KBM-7 (cell line): ENCODE measurements around the gene DERA.
A peak's percentile ranks its signal among the peaks of the same experiment; 100 is the strongest.
"Not testable (repeated sequence)": the region's sequence is repeated elsewhere in the genome, so short reads cannot be mapped to it uniquely, and the experiment has no call there.

Experiments
- DNase-seq: peaks from one replicate; pipeline ENCODE4 v3.0.0-alpha.2; 2015
- in situ Hi-C: fragments of 300-500 bp; cut with MboI; formaldehyde crosslinking; loops from 2 replicates; pipeline ENCODE4 v1.14.3; 2020; ENCODE audit warnings: low sequenced_read_pairs, low pct_unique_long_range_greater_than_20kb, mixed read lengths

Gene DERA

GRCh38 chr12:15897433-15897832 is 13.7 kb upstream of the DERA start:
- in situ Hi-C loops, result no loop called here
- DNase-seq, result no peak

- DNase-seq, result peak; percentile 71
- in situ Hi-C loops, result no loop called here
Measured at GRCh38 chr12:15899282-15899870, 11.8 kb upstream of the DERA start.

- in situ Hi-C loops, result no loop called here
- no peak for DNase-seq
Measured at GRCh38 chr12:15904378-15904920, 6.7 kb upstream of the DERA start.

GRCh38 chr12:15910468-15910863 is 666 bp upstream of the DERA start:
- in situ Hi-C loops, result no loop called here
- no peak for DNase-seq

GRCh38 chr12:15911931-15912330 is 799 bp downstream of the DERA start:
- DNase-seq, in situ Hi-C loops: not testable (repeated sequence)

GRCh38 chr12:15914131-15914530 is 3.0 kb downstream of the DERA start:
- in situ Hi-C loops, DNase-seq: not testable (repeated sequence)

- in situ Hi-C loops, result no loop called here
- no peak for DNase-seq
Measured at GRCh38 chr12:15918066-15918465, 6.9 kb downstream of the DERA start.

GRCh38 chr12:15919418-15919817 is 8.3 kb downstream of the DERA start:
- no peak for DNase-seq
- in situ Hi-C loops, result no loop called here

GRCh38 chr12:15924956-15925355 is 13.8 kb downstream of the DERA start:
- DNase-seq, result no peak
- in situ Hi-C loops, result no loop called here

GRCh38 chr12:15928346-15928745 is 17.2 kb downstream of the DERA start:
- no peak for DNase-seq
- in situ Hi-C loops, result no loop called here

GRCh38 chr12:15928870-15929571 is 17.9 kb downstream of the DERA start:
- DNase-seq, result no peak
- in situ Hi-C loops, result no loop called here

GRCh38 chr12:15931590-15932053 is 20.5 kb downstream of the DERA start:
- in situ Hi-C loops, result no loop called here
- DNase-seq, result peak; percentile 56

GRCh38 chr12:15932327-15932726 is 21.2 kb downstream of the DERA start:
- no peak for DNase-seq
- in situ Hi-C loops, result no loop called here

- DNase-seq, result no peak
- in situ Hi-C loops, result no loop called here
Measured at GRCh38 chr12:15932971-15933370, 21.8 kb downstream of the DERA start.

- DNase-seq, result no peak
- in situ Hi-C loops, result no loop called here
Measured at GRCh38 chr12:15933751-15934150, 22.6 kb downstream of the DERA start.

- in situ Hi-C loops, result no loop called here
- DNase-seq, result peak; percentile 49
Measured at GRCh38 chr12:15936751-15937150, 25.6 kb downstream of the DERA start.

GRCh38 chr12:15937902-15938301 is 26.8 kb downstream of the DERA start:
- in situ Hi-C loops, result no loop called here
- no peak for DNase-seq

GRCh38 chr12:15939111-15939510 is 28.0 kb downstream of the DERA start:
- in situ Hi-C loops, result no loop called here
- DNase-seq, result peak; percentile 69

GRCh38 chr12:15942475-15942874 is 31.3 kb downstream of the DERA start:
- no peak for DNase-seq
- in situ Hi-C loops, result no loop called here

- in situ Hi-C loops, DNase-seq: not testable (repeated sequence)
Measured at GRCh38 chr12:15943519-15943918, 32.4 kb downstream of the DERA start.

- in situ Hi-C loops, result not testable (repeated sequence)
- peak; percentile 63 for DNase-seq
Measured at GRCh38 chr12:15948461-15948860, 37.3 kb downstream of the DERA start.
